Body of pancreas (tissue), 4 donors: ENCODE measurements around the gene LTC4S.

Experiments used
- POLR2A ChIP-seq, 3 donors: fragments of 450-650 bp; IDR thresholded peaks; one replicate each; pipeline ENCODE4 v1.6.1; 2016; ENCODE audit warnings: antibody characterized with exemption in 3 of 3, mild to moderate bottlenecking in 2 of 3
- TF ChIP-seq, protein P1 (sequence below), 7 experiments: fragments of 450-650 bp in 4 of 7; fragments of 200-600 bp in 3 of 7; sonication (generic) in 3 of 7; IDR thresholded peaks; one replicate each; pipeline ENCODE4 v1.5.1; 2016 to 2019; ENCODE audit warnings: antibody characterized with exemption in 7 of 7

DNA sequence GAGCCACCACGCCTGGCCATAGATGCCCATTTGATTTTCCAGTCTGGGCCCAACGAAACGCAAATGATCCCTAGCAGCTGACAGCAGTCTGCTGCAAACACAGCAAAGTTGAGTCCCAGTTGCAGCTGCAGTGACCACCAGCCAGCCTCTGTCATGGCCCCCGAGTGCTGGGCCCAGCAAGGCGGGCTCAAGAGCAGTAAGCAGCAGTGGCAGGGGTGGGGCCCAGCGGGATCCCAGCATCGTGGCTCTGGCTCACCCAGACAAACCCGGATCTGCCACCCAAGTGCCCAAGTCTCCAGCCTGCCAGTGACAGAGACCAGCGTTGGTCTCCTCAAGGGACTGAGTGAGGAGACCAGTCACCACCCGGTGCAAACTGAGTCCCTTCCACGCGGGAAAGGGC, 6.9 kb upstream of the LTC4S start:
- TF ChIP-seq, protein P1, sequence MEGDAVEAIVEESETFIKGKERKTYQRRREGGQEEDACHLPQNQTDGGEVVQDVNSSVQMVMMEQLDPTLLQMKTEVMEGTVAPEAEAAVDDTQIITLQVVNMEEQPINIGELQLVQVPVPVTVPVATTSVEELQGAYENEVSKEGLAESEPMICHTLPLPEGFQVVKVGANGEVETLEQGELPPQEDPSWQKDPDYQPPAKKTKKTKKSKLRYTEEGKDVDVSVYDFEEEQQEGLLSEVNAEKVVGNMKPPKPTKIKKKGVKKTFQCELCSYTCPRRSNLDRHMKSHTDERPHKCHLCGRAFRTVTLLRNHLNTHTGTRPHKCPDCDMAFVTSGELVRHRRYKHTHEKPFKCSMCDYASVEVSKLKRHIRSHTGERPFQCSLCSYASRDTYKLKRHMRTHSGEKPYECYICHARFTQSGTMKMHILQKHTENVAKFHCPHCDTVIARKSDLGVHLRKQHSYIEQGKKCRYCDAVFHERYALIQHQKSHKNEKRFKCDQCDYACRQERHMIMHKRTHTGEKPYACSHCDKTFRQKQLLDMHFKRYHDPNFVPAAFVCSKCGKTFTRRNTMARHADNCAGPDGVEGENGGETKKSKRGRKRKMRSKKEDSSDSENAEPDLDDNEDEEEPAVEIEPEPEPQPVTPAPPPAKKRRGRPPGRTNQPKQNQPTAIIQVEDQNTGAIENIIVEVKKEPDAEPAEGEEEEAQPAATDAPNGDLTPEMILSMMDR (IDR thresholded peaks at IDR 0.05): no peak
- no peak for TF ChIP-seq POLR2A (IDR thresholded peaks at IDR 0.05)
